Measurements from ENCODE around the gene LNP1. TPM values are rescaled to one million over a fixed set of nuclear protein-coding genes. Genes with fewer than 3 reads are reported as not detected.

Gene LNP1
- total and polyA plus RNA-seq, 8 donors = 1.1 to 2.4 (median 1.5) TPM

DNA sequence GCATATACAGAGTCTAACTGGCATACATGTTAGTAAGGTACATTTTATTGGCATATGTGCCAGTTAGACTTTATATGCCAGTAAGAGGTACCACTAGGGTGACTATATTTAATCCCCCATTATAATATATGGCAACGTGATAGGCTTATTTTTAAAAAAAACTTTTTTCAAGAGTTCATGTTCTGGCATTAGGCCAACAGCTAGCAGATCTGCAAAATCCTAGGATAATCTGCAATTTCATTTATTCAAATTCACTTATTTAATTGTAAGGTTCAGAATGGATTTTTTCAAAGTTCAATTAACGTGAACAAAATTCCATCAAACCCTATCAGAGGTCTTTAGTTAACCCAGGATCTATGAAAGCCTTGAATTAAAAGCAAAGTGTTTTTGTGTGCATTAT lies 34.9 kb upstream of the LNP1 start:
- no peak for ATAC-seq
- FAIRE-seq = no peak
- Histone ChIP-seq H3K27me3 (no peaks in the 10 kb centered on the region), H3K27ac (no peak overlapping the region), H3K4me3 (no peak overlapping the region), H3K9me3 (no peaks in the 10 kb centered on the region), H3K36me3 (peaks cover 0 to 21% (median 5%) of the 10 kb centered on the region in 3 donors), H3K4me1 (no peaks in the 10 kb centered on the region)
- DNase-seq = no peak
- intact Hi-C loops (cut with DNase I) = no loop called here
- 75 to 86% methylated on average over 2 of the region's 2 CpGs for WGBS, 2 donors
- TF ChIP-seq, protein P1, sequence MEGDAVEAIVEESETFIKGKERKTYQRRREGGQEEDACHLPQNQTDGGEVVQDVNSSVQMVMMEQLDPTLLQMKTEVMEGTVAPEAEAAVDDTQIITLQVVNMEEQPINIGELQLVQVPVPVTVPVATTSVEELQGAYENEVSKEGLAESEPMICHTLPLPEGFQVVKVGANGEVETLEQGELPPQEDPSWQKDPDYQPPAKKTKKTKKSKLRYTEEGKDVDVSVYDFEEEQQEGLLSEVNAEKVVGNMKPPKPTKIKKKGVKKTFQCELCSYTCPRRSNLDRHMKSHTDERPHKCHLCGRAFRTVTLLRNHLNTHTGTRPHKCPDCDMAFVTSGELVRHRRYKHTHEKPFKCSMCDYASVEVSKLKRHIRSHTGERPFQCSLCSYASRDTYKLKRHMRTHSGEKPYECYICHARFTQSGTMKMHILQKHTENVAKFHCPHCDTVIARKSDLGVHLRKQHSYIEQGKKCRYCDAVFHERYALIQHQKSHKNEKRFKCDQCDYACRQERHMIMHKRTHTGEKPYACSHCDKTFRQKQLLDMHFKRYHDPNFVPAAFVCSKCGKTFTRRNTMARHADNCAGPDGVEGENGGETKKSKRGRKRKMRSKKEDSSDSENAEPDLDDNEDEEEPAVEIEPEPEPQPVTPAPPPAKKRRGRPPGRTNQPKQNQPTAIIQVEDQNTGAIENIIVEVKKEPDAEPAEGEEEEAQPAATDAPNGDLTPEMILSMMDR (IDR thresholded peaks at IDR 0.05) = no peak

DNA sequence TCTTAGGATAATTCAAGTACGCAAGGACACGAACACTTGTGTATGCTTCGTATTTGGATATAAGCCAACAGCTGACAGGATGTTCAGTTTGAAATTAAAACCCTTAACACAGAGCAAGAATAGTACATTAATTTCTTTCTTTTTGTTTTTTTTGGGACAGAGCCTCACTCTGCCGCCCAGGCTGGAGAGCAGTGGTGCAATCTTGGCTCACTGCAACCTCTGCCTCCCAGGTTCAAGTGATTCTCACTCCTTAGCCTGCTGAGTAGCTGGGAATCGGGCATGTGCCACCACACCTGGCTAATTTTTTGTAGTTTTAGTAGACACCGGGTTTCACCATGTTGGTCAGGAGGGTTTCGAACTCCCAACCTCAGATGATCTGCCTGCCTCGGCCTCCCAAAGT lies 32.9 kb upstream of the LNP1 start:
- Histone ChIP-seq H3K27ac (no peak overlapping the region), H3K4me3 (no peak overlapping the region), H3K9me3 (no peaks in the 10 kb centered on the region), H3K36me3 (peaks cover 0 to 20% (median 16%) of the 10 kb centered on the region in 3 donors), H3K4me1 (no peaks in the 10 kb centered on the region), H3K27me3 (no peaks in the 10 kb centered on the region)
- TF ChIP-seq, protein P1 (IDR thresholded peaks at IDR 0.05) = no peak
- FAIRE-seq (no peak), DNase-seq (no peak), ATAC-seq (no peak)
- 71 to 84% methylated on average over 8 of the region's 8 CpGs for WGBS, 2 donors
- intact Hi-C loops (cut with DNase I) = no loop called here

- no peak for DNase-seq
- intact Hi-C loops (cut with DNase I) = no loop called here
Observed at GRCh38 chr3:100370756-100371155, 30.6 kb upstream of the LNP1 start.

DNA sequence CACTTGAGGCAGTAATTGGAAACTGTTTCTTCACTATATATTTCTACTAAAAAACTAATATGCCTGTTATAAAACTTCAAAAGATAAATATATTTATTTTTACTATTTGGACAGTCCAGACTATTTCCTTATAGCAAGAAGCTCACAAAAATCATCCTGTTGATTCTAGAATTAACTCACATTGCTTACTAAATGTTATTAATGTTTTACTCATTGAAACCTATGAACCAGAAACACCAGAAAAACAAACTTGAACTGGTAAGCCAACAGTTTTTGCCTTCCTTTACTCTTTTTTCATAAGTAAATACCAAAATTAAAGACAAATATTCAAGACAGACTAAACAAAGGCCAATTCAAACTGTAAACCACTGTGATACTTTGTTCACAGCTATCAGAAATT lies 26.8 kb upstream of the LNP1 start:
- H3K4me3 ChIP-seq = no peak overlapping the region
- H3K4me1 ChIP-seq = no peaks in the 10 kb centered on the region
- no peaks in the 10 kb centered on the region for H3K27me3 ChIP-seq
- FAIRE-seq (no peak), ATAC-seq (no peak), DNase-seq (no peak)
- no peaks in the 10 kb centered on the region for H3K9me3 ChIP-seq
- TF ChIP-seq, protein P1 (IDR thresholded peaks at IDR 0.05) = no peak
- intact Hi-C loops (cut with DNase I) = no loop called here
- no peak overlapping the region for H3K27ac ChIP-seq
- H3K36me3 ChIP-seq = peaks cover 0 to 24% (median 15%) of the 10 kb centered on the region in 3 donors

More at GRCh38 chr3:100370756-100371155, 30.6 kb upstream of the LNP1 start:
- Histone ChIP-seq H3K27me3 (no peaks in the 10 kb centered on the region), H3K36me3 (peaks cover 0 to 20% (median 11%) of the 10 kb centered on the region in 3 donors), H3K27ac (no peak overlapping the region), H3K9me3 (no peaks in the 10 kb centered on the region), H3K4me3 (no peak overlapping the region), H3K4me1 (no peaks in the 10 kb centered on the region)
- ATAC-seq (no peak), FAIRE-seq (no peak)
- WGBS, 2 donors = 93 to 96% methylated on average over 1 of the region's 1 CpG
- TF ChIP-seq, protein P1 (IDR thresholded peaks at IDR 0.05) = no peak

GRCh38 chr3:100376301-100376700 lies 25.0 kb upstream of the LNP1 start:
- TF ChIP-seq, protein P1 (IDR thresholded peaks at IDR 0.05) = no peak
- H3K4me1 ChIP-seq = no peaks in the 10 kb centered on the region
- no peak overlapping the region for H3K27ac ChIP-seq
- intact Hi-C loops (cut with DNase I) = no loop called here
- no peaks in the 10 kb centered on the region for H3K27me3 ChIP-seq
- H3K36me3 ChIP-seq = peaks cover 0 to 36% (median 14%) of the 10 kb centered on the region in 3 donors
- H3K4me3 ChIP-seq = no peak overlapping the region
- FAIRE-seq = no peak
- H3K9me3 ChIP-seq = no peaks in the 10 kb centered on the region
- WGBS, 2 donors = 94 to 96% methylated on average over 4 of the region's 4 CpGs
- no peak for DNase-seq
- ATAC-seq = no peak

All from pancreas (tissue), 10 donors.